Neural progenitor cell (in vitro differentiated cells): ENCODE data around the gene ZMIZ1. TPM values are rescaled to one million over a fixed set of nuclear protein-coding genes. Genes with fewer than 3 reads are reported as not detected.
A peak's percentile ranks its signal among the peaks of the same experiment; 100 is the strongest.

Experiments
- DNase-seq: peaks from one replicate; pipeline ENCODE4 v3.0.0-alpha.2; 2016; ENCODE audit warnings: low spot score
- H2AFZ ChIP-seq: fragments of 200-600 bp; sonication (generic); replicated peaks from 2 replicates; pipeline ENCODE4 v1.6.1; 2016; ENCODE audit warnings: antibody characterized with exemption
- H3F3A ChIP-seq: fragments of 200-600 bp; sonication (generic); 2 replicates; pipeline ENCODE4 v1.6.1; 2016; ENCODE audit warnings: antibody characterized with exemption, low read depth
- H3K27ac ChIP-seq: fragments of 200-600 bp; sonication (generic); 2 replicates; pipeline ENCODE4 v1.5.1; 2016; ENCODE audit warnings: mild to moderate bottlenecking
- H3K27me3 ChIP-seq: fragments of 200-600 bp; sonication (generic); 2 replicates; pipeline ENCODE4 v1.6.1; 2016; ENCODE audit warnings: mild to moderate bottlenecking, moderate library complexity
- H3K36me3 ChIP-seq: fragments of 200-600 bp; sonication (generic); 2 replicates; pipeline ENCODE4 v1.5.1; 2016
- H3K4me1 ChIP-seq: fragments of 200-600 bp; sonication (generic); 2 replicates; pipeline ENCODE4 v1.6.1; 2016; ENCODE audit warnings: mixed run types
- H3K4me2 ChIP-seq: fragments of 200-600 bp; sonication (generic); 2 replicates; pipeline ENCODE4 v1.6.1; 2016
- H3K4me3 ChIP-seq: fragments of 200-600 bp; sonication (generic); 2 replicates; pipeline ENCODE4 v1.5.1; 2016
- H3K79me2 ChIP-seq: fragments of 200-600 bp; sonication (generic); 2 replicates; pipeline ENCODE4 v1.6.1; 2016; ENCODE audit warnings: low read depth
- H3K9ac ChIP-seq: fragments of 200-600 bp; sonication (generic); 2 replicates; pipeline ENCODE4 v1.6.1; 2016
- H3K9me3 ChIP-seq: fragments of 200-600 bp; sonication (generic); 2 replicates; pipeline ENCODE4 v1.5.1; 2016; ENCODE audit warnings: low read depth
- H4K20me1 ChIP-seq: fragments of 200-600 bp; sonication (generic); 2 replicates; pipeline ENCODE4 v1.6.1; 2016; ENCODE audit warnings: low read depth
- H3K27ac Mint-ChIP-seq: 3 replicates; pipeline ENCODE4 v1.8.0; 2021; ENCODE audit warnings: mixed read lengths
- H3K27me3 Mint-ChIP-seq: 2 replicates; pipeline ENCODE4 v1.8.0; 2022; ENCODE audit warnings: low read depth, mild to moderate bottlenecking, inconsistent platforms, moderate library complexity, mixed read lengths; ENCODE audit not compliant: insufficient read depth
- H3K36me3 Mint-ChIP-seq: 3 replicates; pipeline ENCODE4 v1.8.0; 2021; ENCODE audit warnings: mixed read lengths
- H3K4me1 Mint-ChIP-seq: 3 replicates; pipeline ENCODE4 v1.8.0; 2021; ENCODE audit warnings: mixed read lengths
- H3K4me3 Mint-ChIP-seq: 3 replicates; pipeline ENCODE4 v1.8.0; 2021; ENCODE audit warnings: mild to moderate bottlenecking, moderate library complexity, mixed read lengths
- H3K9me3 Mint-ChIP-seq: 3 replicates; pipeline ENCODE4 v1.8.0; 2020; ENCODE audit warnings: mixed read lengths
- CTCF ChIP-seq: fragments of 200-600 bp; sonication (generic); IDR thresholded peaks from 2 replicates; pipeline ENCODE4 v1.5.1; 2017; ENCODE audit warnings: antibody characterized with exemption, mild to moderate bottlenecking
- EZH2 ChIP-seq: fragments of 200-600 bp; sonication (generic); IDR thresholded peaks from 2 replicates; pipeline ENCODE4 v1.6.1; 2017; ENCODE audit warnings: antibody characterized with exemption, mild to moderate bottlenecking, moderate library complexity
- EZH2phosphoT487 ChIP-seq: fragments of 200-600 bp; sonication (generic); IDR thresholded peaks from 2 replicates; pipeline ENCODE4 v1.6.1; 2017; ENCODE audit warnings: antibody characterized with exemption
- total RNA-seq: library from RNA; depleted of rRNA; stranded (reverse); fragments of >200 nt; gene quantifications from 2 replicates; pipeline ENCODE4 v1.2.3, GENCODE V29; 2015; ENCODE audit warnings: low replicate concordance

Gene ZMIZ1
- total RNA-seq, 1 donor from 2014 or later: 5.8 TPM

DNA sequence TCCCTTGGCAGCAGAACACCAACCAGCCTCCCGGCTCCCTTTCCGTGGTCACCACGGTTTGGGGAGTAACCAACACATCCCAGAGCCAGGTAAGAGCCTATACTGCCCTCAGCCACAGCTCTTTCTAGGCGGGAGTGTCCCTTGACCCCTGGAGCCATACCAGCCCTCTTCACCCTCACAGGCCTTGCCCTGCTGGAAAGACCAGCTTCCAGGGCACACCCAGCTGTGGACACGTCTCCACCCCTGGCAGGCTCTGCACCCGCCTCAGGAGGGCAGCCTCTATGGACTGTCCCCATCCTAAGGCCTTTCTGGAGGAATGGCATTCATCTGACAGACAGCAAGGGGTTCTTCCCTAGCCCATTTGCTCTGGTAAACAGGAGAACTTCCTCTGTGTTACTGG, 221.0 kb downstream of the ZMIZ1 start:
- H3K36me3 Mint-ChIP-seq: peaks cover 24% of the 10 kb centered on the region

DNA sequence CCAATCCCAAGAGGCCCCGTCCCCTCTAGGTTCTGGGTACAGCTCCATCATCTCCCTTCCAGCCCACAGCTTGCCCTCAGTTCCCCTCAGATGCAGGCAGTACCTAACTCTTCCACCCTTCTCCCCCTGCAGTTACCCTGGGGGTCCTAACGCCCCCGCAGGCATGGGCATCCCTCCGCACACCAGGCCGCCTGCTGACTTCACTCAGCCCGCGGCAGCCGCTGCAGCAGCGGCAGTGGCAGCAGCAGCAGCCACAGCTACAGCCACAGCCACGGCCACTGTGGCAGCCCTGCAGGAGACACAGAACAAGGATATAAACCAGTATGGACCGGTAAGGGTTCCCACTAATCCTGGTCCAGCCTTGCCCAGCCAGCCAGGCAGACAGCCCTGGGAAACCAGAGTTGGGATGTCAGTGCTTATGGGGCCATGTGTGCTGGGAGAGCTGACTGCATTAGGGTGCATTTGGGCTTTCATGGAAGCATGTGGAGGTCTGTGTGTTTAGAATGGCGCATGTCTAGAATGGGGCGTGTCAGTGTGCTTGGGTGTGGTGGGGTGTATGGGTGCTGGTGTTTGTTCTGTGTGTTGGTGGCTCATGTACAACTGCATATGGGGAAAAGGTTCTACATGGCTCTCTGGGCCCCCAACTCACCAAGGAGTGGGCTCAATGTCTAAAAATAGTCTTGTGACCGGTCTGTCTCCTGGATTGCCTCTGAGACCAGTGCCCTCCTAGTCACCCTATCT, 223.4 kb downstream of the ZMIZ1 start:
- no peaks in the 10 kb centered on the region for H3F3A ChIP-seq
- peaks cover 31% of the 10 kb centered on the region for H3K36me3 Mint-ChIP-seq
- no peak overlapping the region for H2AFZ ChIP-seq
- H3K4me2 ChIP-seq: no peak overlapping the region
- H4K20me1 ChIP-seq: peaks cover 13% of the 10 kb centered on the region
- peaks cover 5% of the 10 kb centered on the region for H3K27me3 Mint-ChIP-seq
- no peak overlapping the region for H3K27ac Mint-ChIP-seq
- no peaks in the 10 kb centered on the region for H3K9me3 Mint-ChIP-seq
- DNase-seq: no peak
- no peak overlapping the region for H3K9ac ChIP-seq
- H3K4me3 ChIP-seq: no peak overlapping the region
- no peaks in the 10 kb centered on the region for H3K27me3 ChIP-seq
- H3K79me2 ChIP-seq: no peaks in the 10 kb centered on the region
- H3K36me3 ChIP-seq: no peaks in the 10 kb centered on the region
- TF ChIP-seq EZH2phosphoT487 (no peak), EZH2 (no peak), CTCF (no peak)
- H3K4me3 Mint-ChIP-seq: no peak overlapping the region
- no peaks in the 10 kb centered on the region for H3K4me1 ChIP-seq
- peaks cover 4% of the 10 kb centered on the region for H3K4me1 Mint-ChIP-seq
- H3K27ac ChIP-seq: no peak overlapping the region
- H3K9me3 ChIP-seq: no peaks in the 10 kb centered on the region

More for the DNA sequence above, 221.0 kb downstream of the ZMIZ1 start:
- Histone ChIP-seq H3K4me2 (no peak overlapping the region), H4K20me1 (peaks cover 19% of the 10 kb centered on the region), H3K9me3 (no peaks in the 10 kb centered on the region), H3K27me3 (no peaks in the 10 kb centered on the region), H3K4me3 (no peak overlapping the region), H3K4me1 (no peaks in the 10 kb centered on the region), H3K36me3 (no peaks in the 10 kb centered on the region), H3K9ac (no peak overlapping the region), H3F3A (no peaks in the 10 kb centered on the region), H3K27ac (no peak overlapping the region), H3K79me2 (no peaks in the 10 kb centered on the region), H2AFZ (no peak overlapping the region)
- no peak overlapping the region for H3K4me3 Mint-ChIP-seq
- TF ChIP-seq CTCF (no peak), EZH2 (no peak), EZH2phosphoT487 (no peak)
- H3K9me3 Mint-ChIP-seq: no peaks in the 10 kb centered on the region
- no peak for DNase-seq
- peaks cover 12% of the 10 kb centered on the region for H3K4me1 Mint-ChIP-seq
- peaks cover 5% of the 10 kb centered on the region for H3K27me3 Mint-ChIP-seq
- no peak overlapping the region for H3K27ac Mint-ChIP-seq

GRCh38 chr10:79292891-79293746, 224.4 kb downstream of the ZMIZ1 start:
- no peak overlapping the region for H3K4me3 Mint-ChIP-seq
- TF ChIP-seq CTCF (peak; percentile 59), EZH2phosphoT487 (no peak), EZH2 (no peak)
- H3K9me3 Mint-ChIP-seq: no peaks in the 10 kb centered on the region
- Histone ChIP-seq H3K9ac (no peak overlapping the region), H3K4me2 (no peak overlapping the region), H3K79me2 (no peaks in the 10 kb centered on the region), H3K4me3 (no peak overlapping the region), H4K20me1 (peaks cover 10% of the 10 kb centered on the region), H3K9me3 (no peaks in the 10 kb centered on the region), H3K27me3 (no peaks in the 10 kb centered on the region), H3K27ac (no peak overlapping the region), H2AFZ (no peak overlapping the region), H3K36me3 (no peaks in the 10 kb centered on the region), H3F3A (no peaks in the 10 kb centered on the region), H3K4me1 (no peaks in the 10 kb centered on the region)
- DNase-seq: peak; percentile 48
- H3K27me3 Mint-ChIP-seq: peaks cover 5% of the 10 kb centered on the region
- no peak overlapping the region for H3K27ac Mint-ChIP-seq
- H3K36me3 Mint-ChIP-seq: peaks cover 31% of the 10 kb centered on the region
- no peaks in the 10 kb centered on the region for H3K4me1 Mint-ChIP-seq
